ENCODE data around the gene SIN3A. TPM values are rescaled to one million over a fixed set of nuclear protein-coding genes. Genes with fewer than 3 reads are reported as not detected.
"Not testable (repeated sequence)": the region's sequence is repeated elsewhere in the genome, so short reads cannot be mapped to it uniquely, and the experiment has no call there.

SIN3A gene
- 22.4 and 23.1 TPM in 2 replicates for polyA plus RNA-seq (2014; cell fraction: cytosol; rRNA removed)
- polyA plus RNA-seq (2014; cell fraction: nucleus; rRNA removed), result 8.6 and 18.7 TPM in 2 replicates

DNA sequence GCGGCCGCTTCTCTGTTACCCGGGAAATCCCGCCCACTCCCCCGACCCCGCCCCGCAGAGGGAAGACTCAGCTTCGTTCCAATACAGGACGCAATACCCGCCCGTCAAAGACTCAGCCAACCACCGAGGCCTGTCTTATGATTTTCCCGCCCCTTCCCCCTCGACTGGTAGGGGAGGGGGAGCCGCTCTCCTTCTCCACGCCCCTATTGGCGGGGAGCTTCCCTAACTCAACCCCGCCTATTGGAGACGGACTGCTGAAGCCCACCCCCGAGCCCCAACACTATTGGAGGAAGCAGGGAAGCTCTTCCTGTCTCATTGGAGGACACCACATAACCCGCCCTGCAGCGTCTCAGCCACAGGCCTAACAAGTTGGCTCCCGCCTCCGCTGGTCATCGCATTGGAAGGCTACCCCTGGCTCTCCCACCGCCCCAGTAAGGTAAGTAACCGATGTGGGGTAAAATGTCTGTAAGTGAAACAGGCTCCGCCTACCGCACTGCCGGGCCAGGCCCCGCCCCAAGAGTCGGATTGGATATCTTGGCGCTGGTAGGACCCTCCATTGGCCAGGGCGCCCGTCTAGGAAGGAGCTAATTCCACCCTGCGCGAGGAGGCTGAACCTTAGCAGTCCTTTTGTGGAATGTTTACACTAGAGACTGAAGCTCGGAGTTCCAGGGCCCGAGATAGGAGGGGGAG lies at the start of gene SIN3A:
SIN3A (minus strand) TSS at position 17 of the 690 bp plus-strand sequence. CDS start 21,315 bp downstream, outside the sequence.
- peak; percentile 100 for DNase-seq (ENCODE audit: low spot score)

DNA sequence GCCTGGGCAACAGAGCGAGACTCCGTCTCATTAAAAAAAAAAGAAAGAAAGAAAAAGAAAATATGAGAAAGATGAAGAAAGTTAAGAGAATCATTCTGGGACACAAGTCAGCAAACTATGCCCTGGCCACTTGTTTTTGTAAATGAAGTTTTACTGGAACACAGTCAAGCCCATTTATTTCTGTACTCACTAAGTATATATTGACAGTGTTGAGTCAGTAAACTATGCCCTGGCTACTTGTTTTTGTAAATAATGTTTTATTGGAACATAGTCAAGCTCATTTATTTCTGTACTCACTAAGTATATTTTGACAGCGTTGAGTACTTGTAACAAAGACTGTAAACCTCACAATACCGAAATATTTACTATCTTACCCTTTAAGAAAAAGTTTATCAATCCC lies 42.2 kb upstream of the SIN3A start:
- DNase-seq (ENCODE audit: low spot score), result no peak

DNA sequence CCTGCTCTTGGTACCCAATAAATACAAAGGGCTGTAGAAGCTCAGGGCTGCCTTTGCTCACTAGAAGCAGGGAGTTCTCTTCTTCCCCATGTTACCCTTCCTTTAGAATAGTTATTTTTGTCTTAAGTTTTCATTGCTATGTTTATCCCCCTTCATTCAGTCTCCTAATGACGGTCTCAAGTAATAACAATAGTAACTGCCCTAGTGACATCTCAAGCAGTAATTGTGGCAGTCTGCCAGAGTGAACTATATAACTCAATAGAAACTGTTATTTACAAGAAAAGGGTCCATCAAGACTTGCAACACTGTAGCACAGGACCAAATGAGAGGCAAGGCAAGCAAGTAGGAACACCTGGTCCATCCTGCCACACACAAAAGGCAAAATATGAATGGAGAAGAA lies 32.5 kb upstream of the SIN3A start:
- DNase-seq (ENCODE audit: low spot score), result no peak

DNA sequence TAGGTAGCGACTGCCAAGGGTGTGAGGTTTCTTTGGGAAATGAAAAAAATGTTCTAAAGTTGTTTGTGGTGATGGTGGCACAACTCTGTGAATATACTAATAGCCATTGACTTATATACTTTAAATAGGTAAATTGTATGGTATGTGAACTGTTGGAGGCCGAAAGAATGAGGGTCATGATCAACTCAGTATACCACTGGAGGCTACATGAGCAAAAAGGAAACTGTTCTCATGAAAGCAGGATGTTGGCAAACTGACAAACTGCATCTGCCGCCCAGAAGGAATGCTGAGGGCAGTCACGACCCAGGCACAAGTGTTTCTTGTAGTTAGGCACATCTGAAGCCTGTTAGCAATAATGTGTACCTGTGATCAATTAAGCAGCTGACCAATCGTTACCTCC lies 32.1 kb upstream of the SIN3A start:
- DNase-seq (ENCODE audit: low spot score), result not testable (repeated sequence)

DNA sequence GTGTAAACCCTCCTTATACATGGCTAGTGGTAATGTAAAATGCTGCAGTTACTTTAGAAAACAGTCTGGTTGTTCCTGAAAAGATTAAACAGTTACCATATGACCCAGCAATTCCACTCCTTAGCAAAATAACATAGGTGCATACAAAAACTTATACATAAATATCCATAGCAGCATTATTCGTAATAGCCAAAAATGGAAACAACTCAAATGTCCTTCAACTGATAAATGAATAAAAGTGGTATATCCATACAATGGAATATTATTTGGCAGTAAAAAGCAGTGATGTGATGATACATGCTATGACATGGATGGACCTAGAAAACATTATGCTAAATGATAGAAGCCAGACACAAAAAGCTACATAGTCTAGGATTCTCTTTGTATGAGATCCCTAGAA lies 31.6 kb upstream of the SIN3A start:
- no peak for DNase-seq (ENCODE audit: low spot score)

DNA sequence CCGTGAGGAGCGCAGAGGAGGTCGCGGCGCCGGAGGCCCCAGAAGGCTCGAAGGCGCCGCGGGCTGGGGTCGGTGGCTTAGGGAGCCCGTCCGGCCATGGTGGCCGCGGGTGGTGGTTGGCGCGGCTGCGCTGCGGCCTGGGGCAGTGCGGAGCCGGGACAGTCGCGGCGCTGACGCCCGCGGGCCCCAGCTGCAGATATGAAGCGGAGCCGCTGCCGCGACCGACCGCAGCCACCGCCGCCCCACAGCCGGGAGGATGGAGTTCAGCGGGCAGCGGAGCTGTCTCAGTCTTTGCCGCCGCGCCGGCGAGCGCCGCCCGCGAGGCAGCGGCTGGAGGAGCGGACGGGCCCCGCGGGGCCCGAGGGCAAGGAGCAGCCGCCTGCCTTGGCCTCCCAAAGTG lies 29.0 kb upstream of the SIN3A start:
- not testable (repeated sequence) for DNase-seq (ENCODE audit: low spot score)

DNA sequence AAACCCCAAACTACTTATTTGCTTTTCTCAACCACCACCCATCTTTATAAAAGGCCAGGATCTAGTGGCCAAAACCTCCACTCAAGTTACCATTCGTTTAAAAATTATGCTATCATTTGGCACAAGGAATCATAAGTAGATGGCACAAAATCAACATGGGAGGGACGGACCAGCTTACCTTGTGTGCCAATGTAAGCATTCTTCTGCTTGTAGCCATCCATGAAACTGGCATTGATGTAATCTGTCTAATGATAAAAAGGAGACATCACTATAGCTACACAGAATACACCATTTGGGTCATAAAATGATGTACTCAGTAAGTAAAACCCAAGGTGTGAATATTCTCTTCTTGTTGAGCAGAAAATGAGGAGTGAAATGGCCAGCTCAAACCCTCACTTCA lies 28.2 kb upstream of the SIN3A start:
- DNase-seq (ENCODE audit: low spot score), result no peak

DNA sequence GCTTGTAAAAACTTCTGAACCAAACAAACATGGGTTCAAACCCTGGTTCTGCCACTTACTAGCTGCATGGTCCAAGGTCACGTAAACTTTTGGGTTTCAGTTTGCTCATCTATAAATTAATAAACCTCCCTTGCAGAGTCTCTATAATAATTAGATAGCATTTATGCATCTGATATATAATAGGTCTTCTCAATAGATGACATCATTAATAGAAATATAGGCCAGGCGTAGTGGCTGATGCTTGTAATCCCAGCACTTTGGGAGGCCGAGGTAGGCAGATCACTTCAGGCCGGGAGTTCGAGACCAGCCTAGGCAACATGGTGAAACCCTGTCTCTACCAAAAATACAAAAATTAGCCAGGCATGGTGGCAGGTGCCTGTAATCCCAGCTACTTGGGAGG lies 25.6 kb upstream of the SIN3A start:
- not testable (repeated sequence) for DNase-seq (ENCODE audit: low spot score)

DNA sequence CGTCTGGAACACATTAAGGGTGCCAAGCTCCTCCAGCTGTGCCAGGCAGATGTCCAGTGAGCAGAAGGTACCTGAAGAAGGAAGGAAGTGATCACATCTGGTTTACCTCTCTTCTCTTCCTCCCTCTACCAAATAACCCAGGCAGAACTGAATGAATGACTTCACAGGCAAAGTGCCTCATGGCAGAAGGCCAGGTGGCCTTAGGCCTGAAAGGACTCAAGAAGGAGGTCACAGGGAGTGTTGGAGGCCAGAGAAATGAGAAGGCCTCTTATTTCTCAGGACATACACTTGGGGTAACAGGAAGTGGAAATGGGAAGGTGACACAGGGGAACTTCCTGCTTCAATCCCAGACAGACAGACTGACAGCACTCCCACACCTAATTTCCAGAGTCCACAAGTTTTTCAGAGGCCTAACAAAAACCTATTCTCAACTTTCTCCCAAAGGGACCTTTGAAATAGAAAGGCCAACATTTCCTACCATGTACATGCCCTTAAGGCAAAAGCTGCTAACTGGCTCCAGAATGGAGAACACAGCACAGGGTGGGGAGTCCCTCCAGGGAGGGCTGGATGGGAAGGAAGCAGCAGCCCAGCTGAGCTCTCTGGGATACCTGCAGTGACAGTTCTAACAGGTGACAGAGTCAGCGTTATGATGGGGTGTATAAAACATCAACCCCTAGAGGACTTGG lies 17.6 kb upstream of the SIN3A start:
- no peak for DNase-seq (ENCODE audit: low spot score)

DNA sequence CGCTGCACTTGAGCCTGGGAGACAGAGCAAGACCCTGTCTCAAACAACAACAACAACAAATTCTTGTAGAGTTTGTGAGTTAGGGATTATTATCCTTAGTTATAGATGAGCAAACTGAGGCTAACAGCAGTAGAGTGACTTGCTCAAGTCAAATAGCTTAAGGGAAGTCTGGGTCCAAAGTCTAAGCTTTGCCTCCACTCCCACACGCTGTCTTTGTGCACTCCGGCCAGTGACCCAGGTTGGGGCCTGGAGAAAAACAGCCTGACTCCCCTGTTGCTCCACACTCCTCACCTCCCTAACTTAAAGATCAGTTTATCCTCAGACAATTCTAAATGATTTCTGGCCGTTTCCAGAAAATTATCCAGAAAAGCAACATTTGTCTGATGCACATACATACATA lies 9.2 kb upstream of the SIN3A start:
- no peak for DNase-seq (ENCODE audit: low spot score)

DNA sequence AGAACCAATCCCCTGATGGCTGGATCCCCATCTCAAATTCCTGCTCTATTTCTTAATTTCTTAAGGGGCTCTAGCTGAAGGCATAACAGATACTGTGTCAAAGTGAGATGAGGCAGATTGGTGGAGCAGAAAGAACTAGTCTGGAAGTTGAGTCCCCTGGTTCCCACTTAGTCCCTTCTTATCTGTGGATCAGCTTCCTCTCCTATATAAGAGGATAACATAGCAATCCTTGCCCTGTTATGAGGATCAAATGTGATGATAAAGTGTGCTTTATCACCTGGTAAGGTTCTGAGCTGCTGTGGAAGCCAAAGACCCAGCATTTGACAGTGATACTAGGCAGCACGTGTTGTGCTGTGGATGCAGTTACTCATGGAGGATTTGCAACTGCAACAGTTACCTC lies 8.1 kb upstream of the SIN3A start:
- no peak for DNase-seq (ENCODE audit: low spot score)

DNA sequence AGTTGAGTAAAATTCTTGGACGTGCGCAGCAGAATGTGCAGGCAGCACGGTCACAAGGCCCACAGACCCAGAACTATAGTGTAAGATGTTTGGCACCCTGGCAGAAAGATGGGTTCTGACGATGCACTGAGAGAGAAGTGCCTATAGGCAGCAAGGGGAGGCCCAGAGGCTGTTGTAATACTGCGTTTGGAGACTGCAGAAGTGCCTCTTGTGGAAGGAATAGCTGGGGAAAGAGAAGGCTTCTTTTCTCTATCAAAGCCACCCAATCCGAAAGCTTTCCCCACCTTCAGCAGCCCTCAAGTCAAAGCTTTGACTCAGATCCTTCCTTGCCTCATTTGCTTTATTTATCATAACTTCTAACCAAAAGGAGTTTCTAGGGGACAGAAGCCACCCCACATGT lies 5.2 kb upstream of the SIN3A start:
- DNase-seq (ENCODE audit: low spot score), result no peak

DNA sequence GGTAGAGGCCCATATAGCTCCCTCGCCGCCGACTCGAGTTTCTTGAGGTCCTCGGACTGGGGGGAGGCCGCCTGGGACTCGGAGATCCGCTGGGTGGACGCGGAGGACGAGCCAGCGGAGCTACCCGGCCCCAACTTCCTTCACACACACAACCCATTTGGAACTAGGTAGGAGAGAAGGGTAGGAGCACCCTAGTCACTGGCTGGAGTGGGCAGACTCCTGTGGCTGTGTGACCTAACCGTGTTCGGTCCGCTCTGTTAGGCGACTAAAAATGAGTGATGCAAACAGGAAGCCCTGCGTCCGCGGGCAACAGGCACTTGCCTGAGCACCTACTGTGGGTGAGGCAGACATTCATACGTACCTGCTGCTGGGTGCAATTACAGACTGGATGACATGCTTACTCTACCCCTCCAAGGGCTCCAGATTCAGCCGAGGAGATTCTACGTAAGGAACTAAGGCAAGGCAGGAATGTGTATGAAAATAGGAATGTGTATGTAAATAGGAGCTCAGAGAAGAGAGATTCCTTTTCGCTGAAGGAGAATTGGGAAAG lies 4.6 kb upstream of the SIN3A start:
- no peak for DNase-seq (ENCODE audit: low spot score)

DNA sequence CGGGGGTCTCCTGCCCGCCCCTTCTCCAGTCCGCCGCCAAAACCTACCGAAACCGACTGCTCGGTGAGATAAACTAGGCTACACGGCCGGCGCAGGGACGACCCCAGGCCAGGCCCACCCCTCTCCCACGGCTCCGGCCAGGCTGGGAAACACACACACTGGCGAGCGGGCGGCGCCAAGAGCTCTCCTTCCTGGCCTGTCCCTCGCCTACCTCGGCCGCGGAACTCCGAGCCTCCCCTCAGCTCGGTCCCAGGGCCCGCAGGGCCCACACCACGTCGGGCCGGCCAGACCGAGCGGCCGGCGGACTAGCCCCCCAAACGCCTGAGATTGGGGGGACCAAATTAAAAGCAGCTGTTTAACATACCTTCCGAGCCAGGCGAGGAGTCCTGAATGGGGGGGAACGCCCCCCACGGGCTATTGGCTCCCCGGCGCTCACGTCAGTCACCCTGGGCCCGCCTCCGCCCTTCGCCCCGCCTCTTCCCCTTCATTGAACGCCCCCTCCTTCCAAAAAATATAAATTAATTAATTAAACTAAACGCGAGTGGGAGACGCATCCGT lies 4.0 kb upstream of the SIN3A start:
- peak; percentile 72 for DNase-seq (ENCODE audit: low spot score)

DNA sequence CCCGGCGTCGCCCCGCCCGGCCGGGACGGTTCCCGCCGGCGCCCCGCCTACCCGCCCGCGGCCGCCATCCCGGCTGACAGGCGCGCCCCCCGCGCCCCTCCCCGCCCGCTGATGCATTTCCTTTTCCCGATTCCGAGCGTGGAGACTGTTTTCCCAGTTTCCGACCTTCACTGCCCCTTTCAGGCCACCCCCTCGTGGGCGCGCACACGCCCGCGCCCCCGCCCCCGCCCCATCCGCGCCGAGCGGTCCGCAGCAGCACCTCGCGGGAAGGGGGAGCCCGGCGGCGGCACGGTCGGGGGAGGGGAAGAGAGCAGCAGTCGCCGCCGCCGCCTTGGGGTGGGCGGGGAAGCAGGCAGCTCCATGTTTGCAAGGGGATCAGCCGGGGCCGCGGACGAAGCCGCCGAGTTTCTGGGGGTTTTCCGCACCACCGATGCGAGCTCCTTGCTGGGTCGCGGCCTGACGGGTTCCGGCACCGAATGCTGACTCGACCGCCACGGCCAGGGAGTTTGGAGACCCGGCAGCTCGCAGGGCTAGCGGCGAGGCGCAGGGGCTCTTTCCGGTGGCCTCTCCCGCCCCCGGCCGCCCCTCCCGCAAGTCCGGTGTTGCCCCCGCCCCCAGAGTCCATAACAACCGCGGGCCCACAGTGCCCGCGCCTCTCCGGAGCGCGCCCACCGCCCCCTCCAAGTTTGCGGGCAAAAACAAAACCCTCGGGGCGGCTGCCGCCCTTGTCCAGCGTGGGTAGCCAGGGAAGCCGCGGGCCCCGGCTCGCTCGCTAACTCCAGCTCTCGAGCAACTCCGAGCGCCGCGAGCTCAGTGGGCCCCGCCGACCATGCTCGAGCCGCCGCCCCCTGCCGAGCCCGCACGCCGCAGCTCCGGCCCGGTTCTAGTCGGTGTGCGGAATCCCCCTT lies 3.2 kb upstream of the SIN3A start:
- DNase-seq (ENCODE audit: low spot score), result peak; percentile 51

DNA sequence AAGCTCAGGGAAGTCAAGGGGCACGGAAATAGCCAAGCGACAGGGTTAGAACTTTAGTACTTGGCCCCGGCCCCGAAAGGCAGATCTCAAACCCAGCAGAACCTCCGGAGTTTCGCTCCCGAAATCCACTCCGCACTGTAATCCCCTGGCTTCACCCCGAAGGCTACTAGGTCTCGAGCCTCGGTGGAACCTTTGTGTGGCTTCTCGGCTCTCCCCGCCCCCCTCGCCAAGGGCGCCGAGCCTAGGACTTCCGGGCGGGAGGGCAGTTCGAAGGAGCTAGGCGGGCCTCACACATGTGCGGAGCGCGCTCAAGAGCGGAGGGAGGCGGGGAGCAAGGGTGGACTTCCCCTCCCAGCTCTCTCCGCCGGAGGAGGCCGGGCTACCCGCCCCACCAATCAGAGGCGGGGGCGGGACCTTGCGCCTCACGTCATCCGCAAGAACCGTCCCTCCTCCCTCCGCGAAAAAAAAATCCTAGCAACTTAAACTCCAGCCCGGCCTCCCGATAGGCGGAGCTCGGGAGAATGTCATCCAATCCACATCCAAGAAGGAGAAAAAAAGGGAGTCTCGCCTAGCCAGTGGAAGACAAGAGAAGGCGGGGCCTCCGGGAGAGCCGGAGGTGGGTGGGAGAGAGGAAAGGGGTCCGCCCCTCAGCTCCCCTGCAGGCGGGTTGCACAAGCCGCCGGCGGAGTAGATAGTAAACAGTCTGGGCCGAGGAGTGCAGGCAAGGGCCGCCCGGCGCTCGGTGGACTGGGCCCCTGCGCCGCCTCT lies 2.4 kb upstream of the SIN3A start:
- DNase-seq (ENCODE audit: low spot score), result peak; percentile 100

DNA sequence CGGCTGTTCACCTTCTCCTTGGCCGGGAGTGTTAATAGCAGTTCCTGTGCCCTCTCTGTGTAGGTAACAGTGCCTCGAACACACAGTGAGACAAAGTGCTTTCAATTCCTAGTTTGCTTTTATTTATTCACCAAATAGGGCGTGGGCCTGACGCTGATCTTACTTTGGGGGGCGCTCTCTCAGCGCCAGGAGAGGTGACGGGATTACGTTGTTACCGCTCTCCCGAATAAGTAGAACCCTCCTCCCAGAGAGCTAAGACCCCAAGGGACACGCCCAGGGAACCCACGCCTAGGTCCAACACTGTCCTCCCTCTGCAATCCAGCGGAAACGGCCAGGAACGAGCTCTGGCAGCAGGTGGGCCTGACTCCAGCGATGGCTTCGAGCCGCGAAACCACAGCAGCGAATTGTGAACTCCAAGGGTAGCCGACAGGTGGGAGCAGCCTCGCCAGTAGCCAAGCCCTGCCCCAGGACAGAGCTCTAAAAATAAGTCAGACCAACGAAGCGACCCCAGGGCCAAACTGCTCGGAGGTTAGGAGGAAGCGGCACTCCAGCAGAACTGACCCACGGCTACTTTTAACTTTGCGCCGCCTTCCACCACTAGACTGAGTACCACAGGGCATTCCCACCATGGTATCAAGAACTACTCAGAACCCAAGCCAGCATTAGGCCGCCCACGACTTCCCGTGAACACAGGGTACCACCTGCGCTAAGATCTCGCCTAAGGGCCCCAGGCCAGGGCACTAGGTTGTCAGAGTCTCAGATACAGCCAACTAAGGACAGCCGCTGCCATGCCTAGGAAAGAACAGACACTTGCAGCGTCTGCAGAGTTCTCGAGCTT lies 1.6 kb upstream of the SIN3A start:
- peak; percentile 57 for DNase-seq (ENCODE audit: low spot score)

DNA sequence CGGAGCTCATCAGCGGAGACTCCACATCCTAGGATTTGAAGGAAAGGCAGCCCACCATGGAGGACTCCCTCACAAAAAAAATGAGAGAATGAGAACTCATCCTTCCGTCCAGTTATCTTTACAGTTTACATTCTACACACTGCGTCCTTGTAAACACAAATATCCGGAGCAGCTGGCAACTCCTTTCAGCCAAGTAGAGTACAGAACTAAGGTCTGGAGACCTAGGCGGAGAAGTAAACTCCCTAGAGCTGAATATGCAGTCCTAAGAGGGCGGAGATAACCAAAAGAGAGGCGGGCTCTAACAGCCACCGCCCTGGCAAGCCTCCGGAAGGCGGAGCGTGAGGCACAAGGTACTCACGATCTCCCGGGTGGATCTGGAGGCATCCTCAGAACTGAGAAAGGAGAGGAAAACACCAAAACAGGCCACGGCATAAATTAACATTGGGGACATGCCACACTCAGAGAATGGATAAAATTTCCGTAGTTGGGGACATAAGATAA lies 924 bp upstream of the SIN3A start:
- peak; percentile 86 for DNase-seq (ENCODE audit: low spot score)

DNA sequence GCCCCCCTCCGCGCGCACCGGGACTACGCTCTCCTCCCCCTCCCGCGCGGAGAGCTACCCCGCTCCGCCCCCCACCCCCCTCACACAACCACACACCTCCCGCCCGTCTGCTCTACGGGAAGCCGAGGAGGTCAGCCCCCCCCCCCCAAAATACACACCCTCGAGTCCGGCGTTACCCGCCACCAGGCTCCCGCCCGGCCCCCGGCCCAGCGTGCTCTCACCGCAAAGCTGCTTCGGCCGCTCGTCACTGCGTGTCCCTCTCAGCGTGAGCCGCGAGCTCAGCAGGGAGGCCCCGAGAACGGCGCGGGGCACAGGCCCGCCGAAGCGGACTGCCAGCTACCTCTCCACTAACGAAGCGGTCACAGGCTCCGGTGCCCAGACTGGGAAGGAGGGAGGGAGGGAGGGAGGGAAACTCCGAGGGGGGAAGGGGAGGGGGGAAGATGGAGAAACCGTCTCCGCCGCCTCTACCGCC lies 252 bp downstream of the SIN3A start:
- DNase-seq (ENCODE audit: low spot score), result no peak
